Kidney (tissue), 14 donors: ENCODE measurements around the gene ATP10B. TPM values are rescaled to one million over a fixed set of nuclear protein-coding genes. Genes with fewer than 3 reads are reported as not detected.
A peak's percentile ranks its signal among the peaks of the same experiment; 100 is the strongest.

Experiments used
- DNase-seq, 5 donors: peaks; one replicate each; pipeline ENCODE4 v3.0.0-alpha.2; 2013 to 2020
- FAIRE-seq: peaks from 2 replicates; lab custom pipeline; 2012; peaks lifted over from hg19 to GRCh38; lab: Jason Lieb, UNC
- H3K27ac ChIP-seq, 2 donors: one replicate each; pipeline ENCODE4 v1.7.0; 2013; ENCODE audit warnings: low read depth in 2 of 2, low read length in 2 of 2, inconsistent platforms in 1 of 2
- H3K27me3 ChIP-seq: one replicate; pipeline ENCODE4 v1.7.1; 2013; ENCODE audit warnings: low read length, inconsistent platforms; ENCODE audit not compliant: control insufficient read depth, insufficient read depth
- H3K36me3 ChIP-seq, 3 donors: one replicate each; pipeline versions ENCODE4 v1.7.0 to v1.7.1; 2013; ENCODE audit warnings: low read length in 3 of 3, control low read depth in 1 of 3, inconsistent platforms in 1 of 3; ENCODE audit not compliant: insufficient read depth in 3 of 3, control insufficient read depth in 2 of 3
- H3K4me1 ChIP-seq, 3 donors: one replicate each; pipeline versions ENCODE4 v1.7.0 to v1.7.1; 2013; ENCODE audit warnings: low read length in 3 of 3, inconsistent platforms in 1 of 3, low read depth in 1 of 3; ENCODE audit not compliant: control insufficient read depth in 2 of 3, insufficient read depth in 2 of 3
- H3K4me3 ChIP-seq, 3 donors: one replicate each; pipeline versions ENCODE4 v1.7.0 to v1.8.1; 2013; ENCODE audit warnings: low read length in 3 of 3, control low read depth in 1 of 3, inconsistent platforms in 1 of 3
- H3K9ac ChIP-seq, 3 donors: one replicate each; pipeline versions ENCODE4 v1.7.0 to v1.7.1; 2013; ENCODE audit warnings: low read length in 3 of 3, control low read depth in 1 of 3, inconsistent platforms in 1 of 3
- H3K9me3 ChIP-seq, 3 donors: one replicate each; pipeline versions ENCODE4 v1.7.0 to v1.7.1; 2013; ENCODE audit warnings: low read length in 3 of 3, control low read depth in 1 of 3, inconsistent platforms in 1 of 3; ENCODE audit not compliant: control insufficient read depth in 2 of 3, insufficient read depth in 1 of 3
- CTCF ChIP-seq: IDR thresholded peaks from 3 replicates; pipeline ENCODE4 v1.5.1; 2012; ENCODE audit warnings: mild to moderate bottlenecking, moderate library complexity, borderline replicate concordance; ENCODE audit not compliant: insufficient read depth; ENCODE audit errors: extremely low read depth
- intact Hi-C: fragments of 100-400 bp; cut with DNase I; formaldehyde crosslinking; loops from one replicate; pipeline ENCODE4 v1.11.1; 2022
- polyA plus RNA-seq: library from polyadenylated mRNA; stranded (reverse); fragments of 350-450 nt; fragmentation: Illumina TruSeq; extraction: RNeasy Lipid Tissue Mini Kit (QIAGEN cat#74804); gene quantifications from one replicate; pipeline ENCODE4 v1.2.3, GENCODE V29; 2014; ENCODE audit warnings: low read depth, low replicate concordance; ENCODE audit not compliant: insufficient read depth
- total RNA-seq: library from RNA; stranded (reverse); fragmentation: NEBNext Ultra II Directional; extraction: Animal tissue kit (Norgen Biotek cat#: 25700); gene quantifications from one replicate; pipeline ENCODE4 v1.2.1, GENCODE V29; 2021
- donor health status: control.
- donor health status: control.
- donor health status: control.
- donor health status: control.
- donor health status: control.
- donor health status: DM: yes; HTN: yes; CAD: no.
- donor health status: Normal renal cell carcinoma (clear cell type).

Gene ATP10B
- total and polyA plus RNA-seq, 2 donors from 2014 or later: 1.4 TPM; not detected in 1

GRCh38 chr5:160802592-160802991, 49.4 kb downstream of the ATP10B start:
- intact Hi-C loops: no loop called here
- no peak overlapping the region for H3K9ac ChIP-seq
- H3K27me3 ChIP-seq: no peaks in the 10 kb centered on the region
- H3K36me3 ChIP-seq: no peaks in the 10 kb centered on the region
- no peak overlapping the region for H3K4me3 ChIP-seq
- no peak overlapping the region for H3K27ac ChIP-seq
- DNase-seq (peak in 4 of 5 donors; percentile 27 to 49 (median 40)), FAIRE-seq (no peak)
- H3K4me1 ChIP-seq: no peaks in the 10 kb centered on the region
- peak; percentile 38 for TF ChIP-seq CTCF
- no peaks in the 10 kb centered on the region for H3K9me3 ChIP-seq

- H3K4me3 ChIP-seq: no peak overlapping the region
- intact Hi-C loops: no loop called here
- FAIRE-seq (no peak), DNase-seq (no peak)
- H3K9me3 ChIP-seq: no peaks in the 10 kb centered on the region
- no peak for TF ChIP-seq CTCF
- H3K27me3 ChIP-seq: no peaks in the 10 kb centered on the region
- H3K27ac ChIP-seq: no peak overlapping the region
- H3K36me3 ChIP-seq: no peaks in the 10 kb centered on the region
- H3K4me1 ChIP-seq: no peaks in the 10 kb centered on the region
- no peak overlapping the region for H3K9ac ChIP-seq
Observed at GRCh38 chr5:160800375-160801275, 51.4 kb downstream of the ATP10B start.

- no peak overlapping the region for H3K4me3 ChIP-seq
Observed at GRCh38 chr5:160799184-160799583, 52.8 kb downstream of the ATP10B start.

More at GRCh38 chr5:160799184-160799583, 52.8 kb downstream of the ATP10B start:
- H3K9me3 ChIP-seq: no peaks in the 10 kb centered on the region
- no peak for FAIRE-seq
- no peaks in the 10 kb centered on the region for H3K4me1 ChIP-seq
- DNase-seq: no peak
- no peak overlapping the region for H3K27ac ChIP-seq
- no peak for TF ChIP-seq CTCF
- no peaks in the 10 kb centered on the region for H3K27me3 ChIP-seq
- no peak overlapping the region for H3K9ac ChIP-seq
- intact Hi-C loops: no loop called here
- no peaks in the 10 kb centered on the region for H3K36me3 ChIP-seq
